ENCODE measurements around the gene MC2R.

MC2R gene

GRCh38 chr18:13909141-13909940 lies 6.0 kb downstream of the MC2R start:
- TF ChIP-seq ZNF70 (CRISPR knock-in tag; IDR thresholded peaks at IDR 0.05) (no peak), TOX (CRISPR knock-in tag; IDR thresholded peaks at IDR 0.05; ENCODE audit: borderline replicate concordance) (no peak), GLIS3 (CRISPR knock-in tag; IDR thresholded peaks at IDR 0.05) (no peak), ISL1 (CRISPR knock-in tag; IDR thresholded peaks at IDR 0.05) (no peak), ZC3H10 (CRISPR knock-in tag; IDR thresholded peaks at IDR 0.05) (no peak), BACH2 (CRISPR knock-in tag; IDR thresholded peaks at IDR 0.05; ENCODE audit: borderline replicate concordance) (no peak), ZNF565 (CRISPR knock-in tag; conservative IDR thresholded peaks at IDR 0.05; ENCODE audit: low read depth) (no peak), OSR1 (CRISPR knock-in tag; IDR thresholded peaks at IDR 0.05) (no peak), RARB (CRISPR knock-in tag; IDR thresholded peaks at IDR 0.05) (no peak), ZFP30 (CRISPR knock-in tag; IDR thresholded peaks at IDR 0.05) (no peak)
- ATAC-seq, result no peak

- ATAC-seq, result no peak
- TF ChIP-seq CREB5 (CRISPR knock-in tag; IDR thresholded peaks at IDR 0.05; ENCODE audit: low read depth) (no peak), TCF4 (CRISPR knock-in tag; IDR thresholded peaks at IDR 0.05; ENCODE audit: borderline replicate concordance) (no peak), ESRRG (CRISPR knock-in tag; IDR thresholded peaks at IDR 0.05) (no peak), RARB (CRISPR knock-in tag; IDR thresholded peaks at IDR 0.05) (no peak), TOX (CRISPR knock-in tag; IDR thresholded peaks at IDR 0.05; ENCODE audit: borderline replicate concordance) (no peak), TSHZ2 (CRISPR knock-in tag; IDR thresholded peaks at IDR 0.05) (no peak), PPARA (CRISPR knock-in tag; IDR thresholded peaks at IDR 0.05; ENCODE audit: borderline replicate concordance) (no peak), ZNF565 (CRISPR knock-in tag; conservative IDR thresholded peaks at IDR 0.05; ENCODE audit: low read depth) (no peak), SNAI2 (CRISPR knock-in tag; IDR thresholded peaks at IDR 0.05) (no peak), ZNF70 (CRISPR knock-in tag; IDR thresholded peaks at IDR 0.05) (no peak), OSR1 (CRISPR knock-in tag; IDR thresholded peaks at IDR 0.05) (no peak), CSDC2 (CRISPR knock-in tag; IDR thresholded peaks at IDR 0.05) (no peak)
These were observed 14.7 kb downstream of the MC2R start for GRCh38 chr18:13900633-13901032.

- no peak for ATAC-seq
- TF ChIP-seq ESRRG (CRISPR knock-in tag; IDR thresholded peaks at IDR 0.05) (no peak), PPARA (CRISPR knock-in tag; IDR thresholded peaks at IDR 0.05; ENCODE audit: borderline replicate concordance) (no peak), TCF4 (CRISPR knock-in tag; IDR thresholded peaks at IDR 0.05; ENCODE audit: borderline replicate concordance) (no peak), ARNTL (CRISPR knock-in tag; IDR thresholded peaks at IDR 0.05; ENCODE audit: borderline replicate concordance, low read depth) (no peak), TOX (CRISPR knock-in tag; IDR thresholded peaks at IDR 0.05; ENCODE audit: borderline replicate concordance) (no peak), ZNF565 (CRISPR knock-in tag; conservative IDR thresholded peaks at IDR 0.05; ENCODE audit: low read depth) (no peak), BACH2 (CRISPR knock-in tag; IDR thresholded peaks at IDR 0.05; ENCODE audit: borderline replicate concordance) (no peak), SNAI2 (CRISPR knock-in tag; IDR thresholded peaks at IDR 0.05) (no peak), POU6F1 (CRISPR knock-in tag; IDR thresholded peaks at IDR 0.05; ENCODE audit: borderline replicate concordance, low read depth) (no peak), ZFP30 (CRISPR knock-in tag; IDR thresholded peaks at IDR 0.05) (no peak), OSR1 (CRISPR knock-in tag; IDR thresholded peaks at IDR 0.05) (no peak), CSRNP3 (CRISPR knock-in tag; IDR thresholded peaks at IDR 0.05) (no peak), ZNF8 (CRISPR knock-in tag; IDR thresholded peaks at IDR 0.05) (no peak), CSDC2 (CRISPR knock-in tag; IDR thresholded peaks at IDR 0.05) (no peak), ZFP3 (CRISPR knock-in tag; IDR thresholded peaks at IDR 0.05) (no peak), ZC3H10 (CRISPR knock-in tag; IDR thresholded peaks at IDR 0.05) (no peak), GLIS3 (CRISPR knock-in tag; IDR thresholded peaks at IDR 0.05) (no peak)
These were observed 19.8 kb downstream of the MC2R start for GRCh38 chr18:13895505-13896033.

All from SK-N-SH treated with all-trans-retinoic acid at 6 μM for 48 hours (cell line).